ENCODE data around the gene GALM.

- no peak for TF ChIP-seq CTCF (IDR thresholded peaks at IDR 0.05; ENCODE audit: insufficient read depth, low read length, poor library complexity, severe bottlenecking)
- no peak for TF ChIP-seq EZH2phosphoT487 (conservative IDR thresholded peaks at IDR 0.05; ENCODE audit: low read length)
These were observed 85.9 kb downstream of the GALM start for GRCh38 chr2:38751596-38752410.

Measured in SU-DHL-6 (cell line).